SU-DHL-6 (cell line): ENCODE data around the gene TBC1D22A.

Experiments
- H2AFZ ChIP-seq: fragments of 200-600 bp; sonication (generic); 2 replicates; pipeline ENCODE4 v1.6.1; 2014; ENCODE audit warnings: low read depth, mild to moderate bottlenecking, moderate library complexity, mixed read lengths, antibody characterized with exemption, low read length; ENCODE audit not compliant: severe bottlenecking
- H3F3A ChIP-seq: fragments of 200-600 bp; shearing (Covaris generic); 2 replicates; pipeline ENCODE4 v1.6.0; 2016; ENCODE audit warnings: antibody characterized with exemption, mild to moderate bottlenecking; ENCODE audit not compliant: insufficient read depth
- H3K27ac ChIP-seq: fragments of 200-600 bp; sonication (generic); 2 replicates; pipeline ENCODE4 v1.5.1; 2016; ENCODE audit warnings: low read depth, mild to moderate bottlenecking, low read length, moderate library complexity, mixed read lengths
- H3K27me3 ChIP-seq: fragments of 200-600 bp; sonication (generic), shearing (Covaris generic); 2 replicates; pipeline ENCODE4 v1.6.0; 2014; ENCODE audit warnings: mild to moderate bottlenecking, low read length
- H3K36me3 ChIP-seq: fragments of 200-600 bp; sonication (generic); 2 replicates; pipeline ENCODE4 v1.6.1; 2014; ENCODE audit warnings: mild to moderate bottlenecking, low read length, mixed read lengths
- H3K4me2 ChIP-seq: fragments of 300-600, 200-600 bp; shearing (Covaris generic), sonication (generic); 2 replicates; pipeline ENCODE4 v1.6.0; 2014; ENCODE audit warnings: low read length, low read depth, mild to moderate bottlenecking; ENCODE audit not compliant: poor library complexity, severe bottlenecking
- H3K4me3 ChIP-seq: fragments of 200-600 bp; sonication (generic); 2 replicates; pipeline ENCODE4 v1.5.1; 2014; ENCODE audit warnings: antibody characterized with exemption, low read length, mild to moderate bottlenecking, mixed read lengths; ENCODE audit not compliant: insufficient read depth, poor library complexity, severe bottlenecking
- H3K79me2 ChIP-seq: fragments of 200-600 bp; sonication (generic); 2 replicates; pipeline ENCODE4 v1.6.1; 2014; ENCODE audit warnings: mild to moderate bottlenecking, low read length, moderate library complexity; ENCODE audit not compliant: insufficient read depth
- H3K9ac ChIP-seq: fragments of 200-600 bp; sonication (generic); 2 replicates; pipeline ENCODE4 v1.7.0; 2014; ENCODE audit warnings: mild to moderate bottlenecking, low read length
- H3K9me2 ChIP-seq: fragments of 200-600 bp; sonication (generic); replicated peaks from 2 replicates; pipeline ENCODE4 v1.6.1; 2014; ENCODE audit warnings: low read length; ENCODE audit not compliant: insufficient read depth
- H3K9me3 ChIP-seq: fragments of 200-600 bp; sonication (generic); 2 replicates; pipeline ENCODE4 v1.6.1; 2014; ENCODE audit warnings: low read length, mixed read lengths; ENCODE audit not compliant: insufficient read depth
- H4K20me1 ChIP-seq: fragments of 200-600 bp; sonication (generic); 2 replicates; pipeline ENCODE4 v1.6.1; 2014; ENCODE audit warnings: low read depth, mild to moderate bottlenecking, antibody characterized with exemption, low read length, moderate library complexity, mixed read lengths
- EZH2phosphoT487 ChIP-seq: fragments of 200-600 bp; sonication (generic), shearing (Covaris generic); conservative IDR thresholded peaks from 2 replicates; pipeline ENCODE4 v1.6.1; 2018; ENCODE audit warnings: mild to moderate bottlenecking, antibody characterized with exemption, low read length, moderate library complexity, mixed read lengths
- TF ChIP-seq, protein P1 (sequence below): fragments of 200-600 bp; sonication (generic); IDR thresholded peaks from one replicate; pipeline ENCODE4 v1.5.1; 2017; ENCODE audit warnings: antibody characterized with exemption, mild to moderate bottlenecking, low read length, moderate library complexity; ENCODE audit not compliant: insufficient read depth, poor library complexity, severe bottlenecking

The TBC1D22A gene

DNA sequence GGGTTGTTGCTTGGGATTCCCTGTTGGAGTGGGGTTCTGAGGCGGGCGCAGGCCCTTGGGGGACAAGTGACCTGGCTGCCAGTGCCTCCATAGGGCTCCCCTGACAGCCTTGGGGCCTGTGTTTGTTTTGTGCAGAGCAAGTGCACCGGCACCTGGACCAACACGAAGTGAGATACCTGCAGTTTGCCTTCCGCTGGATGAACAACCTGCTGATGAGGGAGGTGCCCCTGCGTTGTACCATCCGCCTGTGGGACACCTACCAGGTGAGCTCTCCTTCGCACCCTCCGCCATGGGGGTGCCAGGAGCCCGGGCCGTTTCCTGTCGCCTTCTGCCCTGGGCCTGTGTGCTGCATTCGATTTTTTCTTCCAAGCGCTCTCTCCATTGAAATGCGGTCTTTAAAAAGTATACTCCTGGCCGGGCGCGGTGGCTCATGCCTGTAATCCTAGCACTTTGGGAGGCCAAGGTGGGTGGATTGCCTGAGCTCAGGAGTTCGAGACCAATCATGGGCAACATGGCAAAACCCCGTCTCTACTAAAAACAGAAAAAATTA is 274.6 kb downstream of the TBC1D22A start:
- Histone ChIP-seq H3K4me3 (no peak overlapping the region), H3K36me3 (no peaks in the 10 kb centered on the region), H3K4me2 (no peak overlapping the region), H3K9ac (no peak overlapping the region), H3F3A (no peaks in the 10 kb centered on the region), H2AFZ (no peak overlapping the region), H3K9me2 (no peaks in the 10 kb centered on the region), H3K79me2 (no peaks in the 10 kb centered on the region; the same call in 1 of the 2 replicates), H3K9me3 (no peaks in the 10 kb centered on the region), H3K27me3 (no peaks in the 10 kb centered on the region), H3K27ac (no peak overlapping the region), H4K20me1 (0 out of 2 replicates have a peak, but pooled peaks cover 2% of the 10 kb centered on the region)
- TF ChIP-seq, protein P1, sequence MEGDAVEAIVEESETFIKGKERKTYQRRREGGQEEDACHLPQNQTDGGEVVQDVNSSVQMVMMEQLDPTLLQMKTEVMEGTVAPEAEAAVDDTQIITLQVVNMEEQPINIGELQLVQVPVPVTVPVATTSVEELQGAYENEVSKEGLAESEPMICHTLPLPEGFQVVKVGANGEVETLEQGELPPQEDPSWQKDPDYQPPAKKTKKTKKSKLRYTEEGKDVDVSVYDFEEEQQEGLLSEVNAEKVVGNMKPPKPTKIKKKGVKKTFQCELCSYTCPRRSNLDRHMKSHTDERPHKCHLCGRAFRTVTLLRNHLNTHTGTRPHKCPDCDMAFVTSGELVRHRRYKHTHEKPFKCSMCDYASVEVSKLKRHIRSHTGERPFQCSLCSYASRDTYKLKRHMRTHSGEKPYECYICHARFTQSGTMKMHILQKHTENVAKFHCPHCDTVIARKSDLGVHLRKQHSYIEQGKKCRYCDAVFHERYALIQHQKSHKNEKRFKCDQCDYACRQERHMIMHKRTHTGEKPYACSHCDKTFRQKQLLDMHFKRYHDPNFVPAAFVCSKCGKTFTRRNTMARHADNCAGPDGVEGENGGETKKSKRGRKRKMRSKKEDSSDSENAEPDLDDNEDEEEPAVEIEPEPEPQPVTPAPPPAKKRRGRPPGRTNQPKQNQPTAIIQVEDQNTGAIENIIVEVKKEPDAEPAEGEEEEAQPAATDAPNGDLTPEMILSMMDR: no peak
- no peak for TF ChIP-seq EZH2phosphoT487

DNA sequence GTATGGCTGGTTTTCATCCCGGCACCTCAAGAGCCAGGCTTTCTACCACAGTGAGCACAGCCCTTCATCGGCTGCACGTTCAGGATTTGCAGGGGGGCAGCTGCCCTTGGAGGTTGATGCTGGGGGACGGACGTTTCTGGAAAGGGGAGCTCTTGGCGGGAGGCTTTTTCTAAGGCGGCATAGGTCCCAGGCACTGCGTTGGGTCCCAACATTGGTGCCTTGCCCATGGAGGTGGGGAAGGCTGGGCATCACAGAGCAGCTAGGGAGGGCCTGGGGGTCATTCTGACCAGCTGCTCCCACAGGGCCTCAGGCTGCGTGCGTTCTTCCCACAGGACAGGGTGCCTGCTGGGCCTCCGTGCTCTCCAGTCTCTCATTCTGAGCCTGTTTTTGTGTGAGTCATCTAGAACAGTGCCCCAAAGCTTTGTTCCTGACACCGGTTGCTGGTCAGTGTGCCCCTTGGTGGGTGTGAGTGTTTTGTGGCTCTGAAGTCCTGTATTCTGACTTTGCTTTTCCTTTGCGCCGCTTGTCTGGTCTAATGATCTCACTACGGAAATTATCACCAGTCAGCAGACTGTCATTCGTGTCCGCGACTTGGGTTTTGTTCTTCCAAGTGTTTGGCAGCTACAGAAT is 275.9 kb downstream of the TBC1D22A start:
- no peaks in the 10 kb centered on the region for H3K27me3 ChIP-seq
- H3K9me2 ChIP-seq: no peaks in the 10 kb centered on the region
- TF ChIP-seq EZH2phosphoT487: no peak
- TF ChIP-seq, protein P1: no peak
- no peak overlapping the region for H3K9ac ChIP-seq
- H3K79me2 ChIP-seq: no peaks in the 10 kb centered on the region; the same call in 1 of the 2 replicates
- no peaks in the 10 kb centered on the region for H3K9me3 ChIP-seq
- H3K36me3 ChIP-seq: no peaks in the 10 kb centered on the region
- no peaks in the 10 kb centered on the region for H3F3A ChIP-seq
- H2AFZ ChIP-seq: no peak overlapping the region
- 0 out of 2 replicates have a peak, but pooled peaks cover 2% of the 10 kb centered on the region for H4K20me1 ChIP-seq
- no peak overlapping the region for H3K4me3 ChIP-seq
- no peak overlapping the region for H3K27ac ChIP-seq
- no peak overlapping the region for H3K4me2 ChIP-seq

DNA sequence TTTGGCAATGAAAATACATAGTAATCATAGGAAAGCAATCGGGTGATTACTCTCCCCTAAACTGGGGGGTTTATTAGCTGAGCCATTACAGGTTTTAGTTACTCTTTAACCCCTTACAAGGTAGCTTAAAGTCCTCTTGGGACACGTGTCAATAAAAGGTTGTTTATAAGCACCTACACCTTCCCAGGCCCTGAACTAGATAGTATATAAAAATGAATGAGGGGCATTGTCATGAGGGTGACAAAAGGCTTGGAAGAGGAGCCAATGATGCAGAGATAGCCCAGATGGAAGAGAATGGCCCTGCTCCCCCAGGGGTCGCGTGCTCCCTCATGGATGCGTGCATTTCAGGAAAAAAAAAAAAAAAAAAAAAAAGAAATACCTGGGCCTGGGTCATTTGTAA is 276.9 kb downstream of the TBC1D22A start:
- Histone ChIP-seq H3K79me2 (no peaks in the 10 kb centered on the region), H2AFZ (no peak overlapping the region), H3K36me3 (no peaks in the 10 kb centered on the region), H3F3A (no peaks in the 10 kb centered on the region), H3K4me3 (no peak overlapping the region), H3K9me2 (no peaks in the 10 kb centered on the region), H3K4me2 (no peak overlapping the region), H3K27me3 (no peaks in the 10 kb centered on the region), H3K9ac (no peak overlapping the region), H3K27ac (no peak overlapping the region), H4K20me1 (0 out of 2 replicates have a peak, but pooled peaks cover 2% of the 10 kb centered on the region), H3K9me3 (no peaks in the 10 kb centered on the region)
- TF ChIP-seq, protein P1: no peak
- no peak for TF ChIP-seq EZH2phosphoT487
